ENCODE data around the gene FAM76B.

FAM76B gene

GRCh38 chr11:95729462-95729861 lies 60.1 kb downstream of the FAM76B start:
- DNase-seq (ENCODE audit: low spot score), result no peak

- DNase-seq (ENCODE audit: low spot score), result no peak
These were observed 60.8 kb downstream of the FAM76B start for GRCh38 chr11:95728790-95729189.

- no peak for DNase-seq (ENCODE audit: low spot score)
These were observed 61.5 kb downstream of the FAM76B start for GRCh38 chr11:95728094-95728493.

- DNase-seq (ENCODE audit: low spot score), result no peak
These were observed 62.0 kb downstream of the FAM76B start for GRCh38 chr11:95727620-95728019.

- no peak for DNase-seq (ENCODE audit: low spot score)
These were observed 62.5 kb downstream of the FAM76B start for GRCh38 chr11:95727111-95727510.

GRCh38 chr11:95725196-95725595 lies 64.4 kb downstream of the FAM76B start:
- DNase-seq (ENCODE audit: low spot score), result no peak

GRCh38 chr11:95723361-95723942 lies 66.1 kb downstream of the FAM76B start:
- no peak for DNase-seq (ENCODE audit: low spot score)

GRCh38 chr11:95720195-95720594 lies 69.4 kb downstream of the FAM76B start:
- DNase-seq (ENCODE audit: low spot score), result no peak

Data from iPS-NIHi11 (cell line).